Activated T-cell treated with anti-CD3 and anti-CD28 coated beads, Interleukin-2, amount 50 U/mL, for 72 hours (primary cell): ENCODE data around the gene SLC25A22. TPM values are rescaled to one million over a fixed set of nuclear protein-coding genes. Genes with fewer than 3 reads are reported as not detected.
A peak's percentile ranks its signal among the peaks of the same experiment; 100 is the strongest.

ENCODE experiments used
- ATAC-seq, 2 donors: fragments of 150-1000 bp; cut with Tn5 transposase; replicated peaks in 1 of 2; 2 replicates each; pipeline ENCODE4 v1.10.0; 2021; ENCODE audit warnings: moderate library complexity in 2 of 2, mild to moderate bottlenecking in 1 of 2
- DNase-seq, 2 donors: peaks; one replicate each; pipeline ENCODE4 v3.0.0; 2021 to 2022; ENCODE audit warnings: mixed read lengths in 1 of 2
- H3K27ac Mint-ChIP-seq: one replicate; pipeline ENCODE4 v1.8.0; 2022; ENCODE audit warnings: mild to moderate bottlenecking, moderate library complexity, mixed read lengths
- H3K27me3 Mint-ChIP-seq: one replicate; pipeline ENCODE4 v1.8.0; 2022; ENCODE audit warnings: low read depth, mixed read lengths
- H3K36me3 Mint-ChIP-seq, 2 donors: one replicate each; pipeline ENCODE4 v1.8.0; 2022; ENCODE audit warnings: mixed read lengths in 2 of 2, mild to moderate bottlenecking in 1 of 2; ENCODE audit not compliant: insufficient read depth in 2 of 2
- H3K4me1 Mint-ChIP-seq: one replicate; pipeline ENCODE4 v1.8.0; 2022; ENCODE audit warnings: low read depth, mixed read lengths
- H3K4me3 Mint-ChIP-seq, 2 donors: one replicate each; pipeline ENCODE4 v1.8.0; 2022; ENCODE audit warnings: mild to moderate bottlenecking in 2 of 2, mixed read lengths in 2 of 2, moderate library complexity in 2 of 2
- H3K9me3 Mint-ChIP-seq, 2 donors: one replicate each; pipeline ENCODE4 v1.8.0; 2022; ENCODE audit warnings: mixed read lengths in 2 of 2
- total RNA-seq, 2 donors: library from RNA; stranded (reverse); gene quantifications; one replicate each; pipeline ENCODE4 v1.2.3, GENCODE V29; 2022

Gene SLC25A22
- total RNA-seq, 2 donors from 2014 or later, result 30.8 to 40.2 TPM

DNA sequence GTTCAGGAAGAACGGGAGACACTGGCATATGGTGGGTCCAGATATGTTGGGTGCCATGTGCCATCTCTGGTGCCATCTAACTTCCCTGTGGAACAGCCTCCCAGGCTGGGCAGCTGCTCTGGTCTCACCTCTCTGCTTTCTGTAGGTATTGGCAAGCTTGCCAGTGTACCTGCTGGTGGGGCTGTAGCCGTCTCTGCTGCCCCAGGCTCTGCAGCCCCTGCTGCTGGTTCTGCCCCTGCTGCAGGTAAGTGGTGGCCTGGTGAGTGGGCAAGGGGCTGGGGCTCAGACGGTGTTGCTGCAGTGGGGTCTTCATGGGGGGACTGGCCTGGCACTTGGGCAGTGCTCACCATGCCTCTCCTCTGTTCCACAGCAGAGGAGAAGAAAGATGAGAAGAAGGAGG, 14.3 kb upstream of the SLC25A22 start:
- peak overlapping the region; percentile 19 for H3K27ac Mint-ChIP-seq
- DNase-seq, result no peak
- no peaks in the 10 kb centered on the region for H3K9me3 Mint-ChIP-seq
- peaks cover 47% of the 10 kb centered on the region for H3K4me1 Mint-ChIP-seq
- peak overlapping the region; percentile 90 to 98 for H3K4me3 Mint-ChIP-seq
- no peaks in the 10 kb centered on the region for H3K27me3 Mint-ChIP-seq
- H3K36me3 Mint-ChIP-seq, result peaks cover 5 to 14% of the 10 kb centered on the region in 2 donors
- no peak for ATAC-seq

DNA sequence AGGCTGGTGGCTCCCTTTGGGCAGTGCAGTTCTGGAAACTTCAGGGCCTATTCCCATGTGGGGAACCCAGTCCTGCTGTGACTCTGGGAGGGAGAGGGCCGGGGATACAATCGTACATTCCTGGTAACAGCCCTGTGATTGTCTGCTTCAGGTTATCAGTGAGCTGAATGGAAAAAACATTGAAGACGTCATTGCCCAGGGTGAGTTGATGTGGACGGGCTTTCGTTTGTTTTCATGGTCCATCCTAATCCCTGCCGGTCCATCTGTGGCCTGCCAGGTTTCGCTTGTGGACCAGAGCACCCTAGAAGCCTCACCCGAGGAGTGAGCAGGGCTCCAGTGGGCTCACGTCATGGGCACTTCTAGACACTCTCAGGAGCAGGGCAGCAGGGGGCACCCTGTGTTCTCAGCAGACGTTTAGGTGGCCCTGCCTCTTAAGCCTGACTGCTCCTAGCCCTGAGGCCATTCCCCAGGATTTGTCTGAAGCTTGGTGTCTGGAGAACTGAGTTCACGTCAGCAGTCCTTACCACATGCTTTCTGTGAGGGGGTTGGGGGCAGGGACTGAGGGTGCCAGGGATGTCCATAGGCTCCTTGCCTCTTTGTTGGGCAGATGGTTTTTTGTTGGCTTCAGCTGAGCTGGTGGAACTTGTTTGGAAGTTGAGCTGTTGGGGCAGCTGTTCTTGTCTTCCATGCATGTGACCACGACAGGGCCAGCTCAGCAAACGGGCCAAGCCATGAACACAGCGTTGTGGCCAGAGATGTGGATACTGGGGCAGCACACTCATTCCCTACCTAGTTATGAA, 13.6 kb upstream of the SLC25A22 start:
- Mint-ChIP-seq H3K4me3 (peak overlapping the region; percentile 90 to 98), H3K36me3 (peaks cover 5 to 14% of the 10 kb centered on the region in 2 donors), H3K9me3 (no peaks in the 10 kb centered on the region), H3K27me3 (no peaks in the 10 kb centered on the region), H3K27ac (peak overlapping the region; percentile 96), H3K4me1 (peaks cover 48% of the 10 kb centered on the region)
- no peak for DNase-seq
- ATAC-seq, result no peak

DNA sequence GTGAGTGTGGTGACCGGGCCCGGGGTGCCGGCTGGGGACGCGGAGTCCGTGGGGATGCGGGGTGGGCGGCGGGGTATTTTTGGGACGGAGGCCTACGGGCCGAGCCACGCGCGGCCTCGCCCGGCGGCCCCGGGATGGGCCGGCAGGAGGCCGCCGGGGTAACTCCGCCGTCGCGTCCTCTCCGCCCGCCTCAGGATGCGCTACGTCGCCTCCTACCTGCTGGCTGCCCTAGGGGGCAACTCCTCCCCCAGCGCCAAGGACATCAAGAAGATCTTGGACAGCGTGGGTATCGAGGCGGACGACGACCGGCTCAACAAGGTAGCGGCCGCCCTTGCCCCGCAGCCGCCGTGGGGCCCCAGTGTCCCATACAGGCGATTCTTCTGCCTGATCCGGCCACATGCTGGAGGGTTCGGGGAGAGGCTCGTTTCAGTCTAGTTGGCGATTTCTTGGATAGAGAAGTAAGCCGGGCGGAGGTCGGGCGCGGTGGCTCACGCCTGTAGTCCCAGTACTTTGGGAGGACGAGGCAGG, 12.0 kb upstream of the SLC25A22 start:
- H3K9me3 Mint-ChIP-seq, result no peaks in the 10 kb centered on the region
- no peaks in the 10 kb centered on the region for H3K27me3 Mint-ChIP-seq
- peak overlapping the region; percentile 97 for H3K27ac Mint-ChIP-seq
- H3K36me3 Mint-ChIP-seq, result peaks cover 5 to 14% of the 10 kb centered on the region in 2 donors
- ATAC-seq, result peak in 1 of 2 donors; percentile 5
- H3K4me1 Mint-ChIP-seq, result peaks cover 48% of the 10 kb centered on the region
- DNase-seq, result no peak
- H3K4me3 Mint-ChIP-seq, result peak overlapping the region; percentile 90 to 98

DNA sequence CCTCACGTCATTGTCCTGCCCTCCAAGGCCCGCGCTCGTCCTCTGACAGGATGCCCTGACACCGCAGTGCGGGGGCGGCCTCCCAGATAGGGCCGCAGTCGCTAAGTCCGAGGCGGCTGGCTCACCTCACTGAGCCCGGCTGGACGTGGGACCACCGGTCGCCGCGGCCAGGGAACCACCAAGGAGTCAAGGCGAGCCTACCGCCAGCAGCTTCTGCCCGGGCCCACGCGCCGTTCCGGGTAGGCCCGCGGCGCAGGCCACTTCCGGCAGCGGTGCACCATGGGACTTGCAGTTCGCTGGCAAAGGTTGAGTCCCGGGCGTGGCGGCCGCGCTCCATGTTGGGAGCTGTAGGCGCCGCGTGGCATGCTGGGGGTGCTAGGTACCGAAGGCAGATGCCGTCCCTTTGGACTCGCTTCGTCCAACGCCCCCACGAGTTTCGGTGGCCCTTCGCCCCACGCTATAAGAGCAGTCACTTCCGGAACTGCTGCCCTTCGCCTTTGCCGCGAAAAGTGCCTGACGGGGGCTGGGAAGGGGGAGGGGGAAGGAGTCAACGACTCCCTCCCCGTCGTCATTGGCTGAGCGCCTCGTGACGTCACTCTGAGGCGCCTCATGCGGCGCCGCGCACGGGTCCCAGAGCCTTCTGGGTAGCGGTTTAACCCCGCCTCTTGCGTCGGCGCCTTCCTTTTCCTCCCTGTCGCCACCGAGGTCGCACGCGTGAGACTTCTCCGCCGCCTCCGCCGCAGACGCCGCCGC, 11.4 kb upstream of the SLC25A22 start, which contains the start of gene RPLP2:
TSS of gene RPLP2 (plus strand) at position 681 of the 753 bp plus-strand sequence. CDS start 268 bp downstream, outside the sequence.
- peak; percentile 97 to 98 for DNase-seq
- Mint-ChIP-seq H3K4me3 (peak within 1 kb of the TSS; percentile 90 to 98), H3K27me3 (no peaks in the 10 kb centered on the region), H3K36me3 (peaks cover 5 to 14% of the 10 kb centered on the region in 2 donors), H3K4me1 (peaks cover 48% of the 10 kb centered on the region), H3K27ac (peak within 1 kb of the TSS; percentile 97), H3K9me3 (no peaks in the 10 kb centered on the region)
- ATAC-seq, result peak; percentile 83 to 87

DNA sequence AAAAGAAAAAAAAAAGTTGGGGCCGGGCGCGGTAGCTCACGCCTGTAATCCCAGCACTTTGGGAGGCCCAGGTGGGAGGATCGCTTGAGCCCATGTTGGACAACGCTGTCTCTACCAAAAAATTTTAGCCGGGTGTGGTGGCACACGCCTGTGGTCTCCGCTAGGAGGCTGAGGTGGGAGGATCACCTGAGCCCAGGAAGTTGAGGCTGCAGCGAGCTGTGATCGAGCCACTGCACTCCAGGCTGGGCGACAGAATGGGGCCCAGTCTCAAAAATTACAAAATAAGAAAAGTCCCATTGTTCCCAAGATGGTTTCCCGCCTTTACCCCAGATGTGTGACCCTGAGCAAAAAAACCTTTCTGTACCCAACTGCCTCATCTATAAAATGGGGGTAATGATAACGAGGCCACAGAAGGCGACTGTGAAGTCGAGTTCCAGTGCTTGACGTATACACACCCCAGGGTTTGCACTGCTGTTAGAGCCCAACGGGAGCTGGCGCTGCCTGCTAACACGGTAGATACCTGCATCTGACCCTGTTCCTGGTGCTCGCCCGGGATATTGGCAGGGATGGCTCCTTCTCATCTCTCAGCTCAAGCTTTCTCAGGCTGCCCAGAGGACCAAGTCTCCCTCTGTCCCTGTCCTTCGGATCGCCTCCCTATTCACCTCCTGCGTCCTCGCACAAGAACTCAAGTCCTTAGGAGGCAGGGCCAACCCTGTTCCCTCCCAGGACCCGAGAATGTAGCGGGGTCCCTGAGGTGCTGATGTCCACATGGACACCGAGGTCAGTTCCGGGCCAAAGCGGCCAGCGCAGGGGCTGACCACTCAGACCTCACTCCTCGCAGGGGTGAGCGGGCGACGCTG, 10.6 kb upstream of the SLC25A22 start:
- no peaks in the 10 kb centered on the region for H3K9me3 Mint-ChIP-seq
- ATAC-seq (no peak), DNase-seq (peak; percentile 46 to 48)
- no peaks in the 10 kb centered on the region for H3K27me3 Mint-ChIP-seq
- peaks cover 5 to 12% of the 10 kb centered on the region in 2 donors for H3K36me3 Mint-ChIP-seq
- H3K4me3 Mint-ChIP-seq, result peak overlapping the region; percentile 90 to 98
- H3K27ac Mint-ChIP-seq, result peak overlapping the region; percentile 97
- peaks cover 46% of the 10 kb centered on the region for H3K4me1 Mint-ChIP-seq

DNA sequence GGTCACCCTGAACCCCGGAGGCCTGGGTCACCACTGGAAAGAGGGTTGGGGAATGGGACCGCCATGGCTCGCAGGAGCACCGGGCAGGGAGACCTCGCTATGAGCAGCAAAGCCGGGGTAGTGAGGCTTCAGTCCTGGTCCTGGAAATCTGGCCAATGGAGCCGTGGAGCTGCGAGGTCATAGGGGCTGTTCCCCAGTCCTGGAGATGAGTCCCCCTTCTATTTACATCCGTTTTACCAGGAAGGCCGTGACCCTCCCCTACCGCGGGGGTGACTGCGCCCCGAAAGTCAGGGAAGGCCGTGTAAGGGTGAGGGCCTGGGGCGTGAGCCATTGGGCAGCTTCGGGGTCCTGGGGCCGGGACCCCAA, 6.5 kb upstream of the SLC25A22 start:
- peaks cover 19% of the 10 kb centered on the region for H3K4me1 Mint-ChIP-seq
- H3K36me3 Mint-ChIP-seq, result peaks cover 0 to 2% of the 10 kb centered on the region in 2 donors
- DNase-seq (no peak), ATAC-seq (no peak)
- no peaks in the 10 kb centered on the region for H3K27me3 Mint-ChIP-seq
- H3K27ac Mint-ChIP-seq, result peak overlapping the region; percentile 28
- peak overlapping the region; percentile 85 for H3K4me3 Mint-ChIP-seq
- H3K9me3 Mint-ChIP-seq, result no peaks in the 10 kb centered on the region

DNA sequence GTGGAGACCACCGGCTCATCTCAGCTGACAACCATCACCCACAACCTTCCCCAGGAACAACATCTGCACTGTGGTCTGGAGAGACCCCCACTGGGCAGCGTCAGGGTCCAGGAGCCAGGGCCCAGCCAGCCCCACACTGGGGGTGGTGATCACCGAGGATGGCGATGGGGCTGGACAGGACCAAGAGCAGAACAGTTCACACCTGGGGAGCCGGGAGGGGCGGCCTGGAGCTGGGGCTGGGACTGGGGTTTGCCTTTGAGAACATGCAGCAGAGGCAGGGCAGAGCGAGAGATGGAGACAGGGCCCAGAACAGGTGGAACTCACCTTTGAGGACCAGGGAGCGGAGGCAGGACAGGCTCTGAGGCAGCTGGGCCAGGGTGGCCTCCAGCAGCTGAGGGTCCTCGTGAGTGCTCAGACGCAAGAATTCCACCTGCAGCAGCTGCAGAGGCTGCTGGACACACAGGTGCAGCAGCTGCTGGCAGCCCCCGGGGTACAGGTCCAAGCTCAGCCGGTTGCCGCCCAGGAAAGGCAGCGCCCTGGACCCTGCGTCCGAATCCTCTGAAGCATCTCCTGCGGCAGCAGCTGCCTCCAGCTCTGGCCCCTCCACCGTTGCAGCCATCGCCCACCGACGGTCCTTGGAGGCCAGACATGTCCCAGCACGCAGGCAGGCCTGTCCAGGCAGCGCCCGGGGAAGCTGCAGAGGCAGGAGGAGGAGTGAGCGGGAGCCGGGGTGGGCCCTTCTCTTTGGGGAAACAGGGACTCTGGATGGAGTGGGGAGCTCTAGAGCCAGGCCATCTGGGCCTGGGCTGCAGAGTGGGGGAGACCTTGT, 5.9 kb upstream of the SLC25A22 start:
- peak overlapping the region; percentile 85 for H3K4me3 Mint-ChIP-seq
- peaks cover 0 to 2% of the 10 kb centered on the region in 2 donors for H3K36me3 Mint-ChIP-seq
- no peak for DNase-seq
- no peak overlapping the region for H3K27ac Mint-ChIP-seq
- no peaks in the 10 kb centered on the region for H3K9me3 Mint-ChIP-seq
- H3K27me3 Mint-ChIP-seq, result no peaks in the 10 kb centered on the region
- ATAC-seq, result no peak
- H3K4me1 Mint-ChIP-seq, result peaks cover 17% of the 10 kb centered on the region

DNA sequence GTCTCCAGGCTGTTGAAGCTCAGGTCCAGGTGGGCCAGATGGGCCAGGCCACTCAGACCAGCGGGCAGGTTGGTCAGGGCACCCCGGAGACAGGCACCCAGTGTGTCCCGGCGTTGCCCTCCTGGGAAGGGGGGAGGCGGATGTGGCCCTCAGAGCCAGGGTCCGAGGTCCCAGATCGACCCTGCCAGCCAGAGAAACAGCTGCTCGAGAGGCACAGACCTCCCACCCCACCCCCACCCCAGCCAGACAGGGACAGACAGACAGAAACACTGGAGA, 5.3 kb upstream of the SLC25A22 start:
- peaks cover 11% of the 10 kb centered on the region for H3K4me1 Mint-ChIP-seq
- H3K4me3 Mint-ChIP-seq, result peak overlapping the region; percentile 85
- H3K27me3 Mint-ChIP-seq, result no peaks in the 10 kb centered on the region
- H3K9me3 Mint-ChIP-seq, result no peaks in the 10 kb centered on the region
- peaks cover 0 to 2% of the 10 kb centered on the region in 2 donors for H3K36me3 Mint-ChIP-seq
- DNase-seq (no peak), ATAC-seq (no peak)
- H3K27ac Mint-ChIP-seq, result no peak overlapping the region

DNA sequence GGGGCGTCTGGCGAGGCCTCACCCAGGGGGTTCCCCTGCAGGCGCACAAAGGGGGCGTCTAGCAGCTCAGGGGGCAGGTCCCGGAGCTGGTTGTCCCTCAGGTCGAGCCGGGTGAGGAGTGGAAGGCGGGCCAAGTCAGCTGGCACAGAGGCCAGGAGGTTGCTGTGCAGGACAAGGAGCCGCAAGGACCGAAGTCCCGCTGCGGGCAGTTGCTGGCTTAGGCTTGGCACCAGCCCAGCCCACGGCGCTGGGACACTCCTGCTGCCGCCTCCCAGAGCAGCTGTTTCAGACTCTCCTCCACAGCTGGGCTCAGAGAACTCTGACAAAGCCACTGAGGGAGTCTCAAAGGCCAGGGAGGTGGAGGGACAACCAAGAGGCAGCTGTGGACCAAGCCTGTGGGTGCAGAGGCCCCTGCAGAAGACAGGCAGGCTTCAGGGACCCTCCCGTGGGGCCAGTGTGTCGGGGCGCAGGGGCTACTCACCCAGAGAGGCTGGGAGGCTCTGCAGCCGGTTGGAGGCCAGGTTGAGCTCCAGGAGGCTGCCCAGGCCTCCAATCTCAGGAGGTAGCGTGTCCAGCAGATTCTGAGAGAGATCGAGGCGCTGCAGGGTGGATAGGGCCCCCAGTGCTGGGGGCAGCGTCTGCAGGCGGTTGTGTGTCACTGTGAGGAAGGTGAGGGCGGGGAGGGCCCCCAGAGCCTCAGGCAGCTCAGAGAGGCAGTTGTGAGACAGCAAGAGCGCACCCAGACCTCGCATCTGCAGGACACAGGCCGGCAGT, 4.8 kb upstream of the SLC25A22 start:
- Mint-ChIP-seq H3K36me3 (peaks cover 0 to 2% of the 10 kb centered on the region in 2 donors), H3K4me3 (peak overlapping the region; percentile 53 to 85), H3K27me3 (no peaks in the 10 kb centered on the region), H3K4me1 (peaks cover 6% of the 10 kb centered on the region), H3K27ac (no peak overlapping the region), H3K9me3 (no peaks in the 10 kb centered on the region)
- ATAC-seq (no peak), DNase-seq (no peak)

DNA sequence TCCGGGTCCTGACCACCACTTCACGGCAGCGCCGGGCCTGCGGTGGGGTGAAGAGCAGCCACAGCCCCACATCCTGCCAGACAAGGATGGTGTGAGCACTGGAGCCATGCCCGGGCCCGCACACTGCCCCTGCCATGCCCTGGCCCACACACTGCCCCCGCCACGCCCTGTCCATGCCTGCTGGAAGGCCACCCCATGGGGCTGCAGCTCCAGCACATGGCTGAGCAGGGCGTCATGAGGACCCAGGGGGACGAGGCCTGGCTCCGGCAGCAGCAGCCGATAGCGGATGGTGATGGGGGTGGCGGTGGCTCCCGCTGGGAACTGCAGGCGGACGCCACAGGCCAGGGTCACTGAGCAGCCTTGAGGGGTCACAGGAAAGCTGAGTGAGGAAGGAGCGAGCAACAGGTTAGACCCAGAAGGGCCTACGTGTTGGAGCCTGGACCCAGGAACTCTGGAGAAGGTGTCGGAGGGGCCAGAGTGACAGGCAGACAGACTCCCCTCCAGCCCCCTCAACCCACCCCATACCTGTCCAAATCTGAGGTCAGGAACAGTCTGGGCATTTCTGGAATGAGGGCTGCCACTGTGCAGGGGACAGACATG, 4.0 kb upstream of the SLC25A22 start:
- H3K4me3 Mint-ChIP-seq, result no peak overlapping the region
- H3K27ac Mint-ChIP-seq, result no peak overlapping the region
- H3K36me3 Mint-ChIP-seq, result peaks cover 0 to 2% of the 10 kb centered on the region in 2 donors
- peaks cover 3% of the 10 kb centered on the region for H3K4me1 Mint-ChIP-seq
- no peaks in the 10 kb centered on the region for H3K9me3 Mint-ChIP-seq
- H3K27me3 Mint-ChIP-seq, result no peaks in the 10 kb centered on the region
- ATAC-seq (no peak), DNase-seq (no peak)

DNA sequence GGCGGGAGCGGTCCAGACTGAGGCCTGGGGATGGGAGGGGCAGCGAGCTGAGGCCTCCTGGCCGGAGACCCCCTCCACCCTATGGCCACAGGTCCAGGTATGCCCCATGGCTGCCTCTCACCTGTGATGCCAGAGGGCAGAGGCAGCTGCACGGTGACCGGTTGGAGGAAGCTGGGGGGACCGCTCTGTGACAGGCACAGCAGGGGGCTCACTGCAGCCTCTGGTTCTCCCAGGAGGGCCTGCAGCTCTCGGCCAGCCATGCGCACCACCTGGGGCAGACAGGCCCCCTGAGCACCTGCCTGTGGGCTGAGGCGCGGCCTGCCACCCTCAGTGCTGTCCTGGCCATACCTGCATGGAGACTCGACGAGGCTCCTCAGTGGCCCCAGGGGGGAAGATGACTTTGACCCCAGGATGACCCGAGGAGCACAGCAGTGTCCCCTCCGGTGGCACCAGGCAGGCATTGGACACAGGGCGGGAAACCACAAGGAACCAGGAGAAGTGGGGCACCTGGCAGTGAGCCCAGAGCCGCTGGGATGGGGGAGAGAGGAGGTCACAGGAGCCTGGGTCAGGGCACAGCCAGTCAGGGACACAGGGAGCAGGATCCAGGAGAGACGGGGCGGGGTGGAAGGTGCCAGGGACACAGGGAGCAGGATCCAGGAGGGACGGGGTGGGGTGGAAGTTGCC, 3.2 kb upstream of the SLC25A22 start:
- Mint-ChIP-seq H3K4me1 (peaks cover 12% of the 10 kb centered on the region), H3K27me3 (no peaks in the 10 kb centered on the region), H3K27ac (no peak overlapping the region), H3K4me3 (peak overlapping the region in 1 of 2 donors; percentile 29), H3K36me3 (peaks cover 0 to 2% of the 10 kb centered on the region in 2 donors), H3K9me3 (no peaks in the 10 kb centered on the region)
- DNase-seq (no peak), ATAC-seq (no peak)
